22Rv1 (cell line): ENCODE measurements around the gene CEP290.

Experiments
- H3K27ac ChIP-seq: fragments of 450-650 bp; 2 replicates; pipeline ENCODE4 v1.5.1; 2017
- CTCF ChIP-seq: fragments of 450-650 bp; IDR thresholded peaks from 2 replicates; pipeline ENCODE4 v1.5.1; 2017; ENCODE audit warnings: mild to moderate bottlenecking
- ZFX ChIP-seq: fragments of 450-650 bp; IDR thresholded peaks from 2 replicates; pipeline ENCODE4 v1.6.1; 2017; ENCODE audit warnings: antibody characterized with exemption, borderline replicate concordance

CEP290 gene

GRCh38 chr12:88026196-88026595, 115.7 kb downstream of the CEP290 start:
- H3K27ac ChIP-seq, result no peak overlapping the region
- TF ChIP-seq ZFX (no peak), CTCF (no peak)

- H3K27ac ChIP-seq, result no peak overlapping the region
- no peak for TF ChIP-seq ZFX
- no peak for TF ChIP-seq CTCF
Observed at GRCh38 chr12:88017964-88018363, 123.9 kb downstream of the CEP290 start.

GRCh38 chr12:88015825-88016224, 126.1 kb downstream of the CEP290 start:
- TF ChIP-seq ZFX, result no peak
- no peak for TF ChIP-seq CTCF
- H3K27ac ChIP-seq, result no peak overlapping the region

GRCh38 chr12:88011755-88012154, 130.1 kb downstream of the CEP290 start:
- no peak overlapping the region for H3K27ac ChIP-seq
- no peak for TF ChIP-seq CTCF
- TF ChIP-seq ZFX, result no peak

GRCh38 chr12:88006351-88006750, 135.5 kb downstream of the CEP290 start:
- no peak for TF ChIP-seq ZFX
- no peak for TF ChIP-seq CTCF
- no peak overlapping the region for H3K27ac ChIP-seq

GRCh38 chr12:88001327-88001726, 140.6 kb downstream of the CEP290 start:
- H3K27ac ChIP-seq, result no peak overlapping the region
- TF ChIP-seq CTCF (no peak), ZFX (no peak)
